ENCODE results near the gene DAGLA.

GRCh38 chr11:61732705-61733104, 52.5 kb downstream of the DAGLA start:
- TF ChIP-seq POLR2A (IDR thresholded peaks at IDR 0.05; ENCODE audit: low read depth, low read length) (no peak), SPI1 (IDR thresholded peaks at IDR 0.05; ENCODE audit: low read depth, low read length) (no peak), POLR2AphosphoS5 (IDR thresholded peaks at IDR 0.05; ENCODE audit: low read depth, low read length) (no peak), POU2F2 (IDR thresholded peaks at IDR 0.05; ENCODE audit: low read depth, low read length) (no peak), TAF1 (IDR thresholded peaks at IDR 0.05; ENCODE audit: low read depth, low read length) (no peak), PAX5 (IDR thresholded peaks at IDR 0.05; ENCODE audit: insufficient read depth, low read length, severe bottlenecking) (no peak)
